ENCODE data around the gene ATCAY. TPM values are rescaled to one million over a fixed set of nuclear protein-coding genes. Genes with fewer than 3 reads are reported as not detected.
A peak's percentile ranks its signal among the peaks of the same experiment; 100 is the strongest.

ATCAY gene
- total and polyA plus RNA-seq, 2 of the 4 experiments (the other 2 are of a cell fraction), result 0.31 to 0.36 TPM

DNA sequence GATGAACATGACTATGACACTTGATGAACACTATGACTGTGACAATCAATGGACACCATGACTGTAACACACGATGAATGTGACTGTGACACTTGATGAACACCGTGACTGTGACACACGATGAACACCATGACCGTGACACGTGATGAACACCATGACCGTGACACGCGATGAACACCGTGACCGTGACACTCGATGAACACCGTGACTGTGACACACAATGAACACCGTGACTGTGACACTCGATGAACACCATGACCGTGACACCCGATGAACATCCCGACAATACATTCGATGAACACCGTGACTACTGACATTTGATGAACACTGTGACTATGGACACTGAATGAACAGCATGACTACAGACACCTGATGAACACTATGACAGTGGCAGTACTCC, 42.6 kb upstream of the ATCAY start:
- Histone ChIP-seq H2BK15ac (ENCODE audit: low read depth, low read length) (no peak overlapping the region), H3K14ac (replicated peaks; ENCODE audit: low read depth, low read length) (no peak overlapping the region), H3K36me3 (ENCODE audit: control insufficient read depth, insufficient read depth, low read length) (no peaks in the 10 kb centered on the region), H2AK9ac (replicated peaks; ENCODE audit: low read depth, low read length, poor library complexity) (peak overlapping the region; percentile 65), H3K4me1 (ENCODE audit: control insufficient read depth, insufficient read depth, low read length) (no peaks in the 10 kb centered on the region), H2BK20ac (ENCODE audit: low read depth, low read length) (no peak overlapping the region), H3K4me3 (ENCODE audit: insufficient read depth, low read depth, low read length) (no peak overlapping the region), H2BK120ac (ENCODE audit: low read depth, low read length) (no peak overlapping the region), H3K9ac (ENCODE audit: low read depth, low read length) (no peak overlapping the region), H4K5ac (ENCODE audit: low read depth, low read length) (no peak overlapping the region), H2BK5ac (ENCODE audit: low read depth, low read length, poor library complexity, severe bottlenecking) (no peak overlapping the region), H3K9me1 (ENCODE audit: insufficient read depth, low read length) (no peaks in the 10 kb centered on the region), H2AFZ (replicated peaks; ENCODE audit: low read length, poor library complexity) (no peak overlapping the region), H3K23ac (ENCODE audit: low read depth, low read length) (no peak overlapping the region), H3K27me3 (ENCODE audit: control insufficient read depth, insufficient read depth, low read length) (peaks cover 23% of the 10 kb centered on the region), H4K91ac (ENCODE audit: insufficient read depth, low read depth, low read length) (no peak overlapping the region), H3K4me2 (ENCODE audit: low read depth, low read length) (no peak overlapping the region), H3K18ac (ENCODE audit: low read depth, low read length) (no peak overlapping the region), H3K56ac (ENCODE audit: extremely low read depth, insufficient read depth, low read length) (no peak overlapping the region), H2AK5ac (ENCODE audit: low read depth, low read length) (no peak overlapping the region), H4K8ac (ENCODE audit: low read depth in 2 of 2, low read length in 2 of 2) (no peak overlapping the region), H3K79me1 (ENCODE audit: low read depth in 1 of 2, low read length in 2 of 2) (no peaks in the 10 kb centered on the region), H3K27ac (ENCODE audit: insufficient read depth, low read length) (no peak overlapping the region), H4K20me1 (ENCODE audit: insufficient read depth, low read length) (no peaks in the 10 kb centered on the region; the same call in 1 of the 2 replicates), H3K9me3 (ENCODE audit: control insufficient read depth, insufficient read depth, low read length) (peaks cover 10% of the 10 kb centered on the region), H3K4ac (ENCODE audit: low read depth, low read length) (no peak overlapping the region)
- BruUV-seq (replicated peaks), result no TSS peak
- in situ Hi-C loops (cut with MboI; ENCODE audit: low sequenced_read_pairs), result no loop called here
- ATAC-seq (ENCODE audit: low read depth) (no peak), DNase-seq (no peak)
- dilution Hi-C loops (cut with HindIII; ENCODE audit: low sequenced_read_pairs, unreplicated experiment), result no loop called here
- ChIA-PET CTCF (no interaction called here), POLR2A (ENCODE audit: unreplicated experiment) (no interaction called here)
- 92% methylated on average over 18 of the region's 19 CpGs; no CpG with 5 or more reads in 1 of the 2 experiments for WGBS, 2 experiments (ENCODE audit: extremely low coverage in 2 of 2, insufficient read length in 1 of 2)
- intact Hi-C loops (cut with micrococcal nuclease), result no loop called here
- TF ChIP-seq MAFK (IDR thresholded peaks at IDR 0.05; ENCODE audit: low read depth, low read length) (no peak), MAZ (IDR thresholded peaks at IDR 0.05; ENCODE audit: borderline replicate concordance, low read depth, low read length) (no peak), RFX5 (IDR thresholded peaks at IDR 0.05; ENCODE audit: low read depth, low read length) (no peak), SMC3 (IDR thresholded peaks at IDR 0.05; ENCODE audit: low read depth, low read length) (no peak), RAD21 (IDR thresholded peaks at IDR 0.05; ENCODE audit: low read length) (no peak), FOS (IDR thresholded peaks at IDR 0.05; ENCODE audit: low read depth, low read length) (no peak), MXI1 (IDR thresholded peaks at IDR 0.05; ENCODE audit: borderline replicate concordance, low read depth, low read length) (no peak), RCOR1 (IDR thresholded peaks at IDR 0.05; ENCODE audit: insufficient replicate concordance, low read length) (no peak), CEBPB (IDR thresholded peaks at IDR 0.05; ENCODE audit: low read depth, low read length) (no peak), NFE2L2 (IDR thresholded peaks at IDR 0.05; ENCODE audit: low read depth, low read length) (no peak), POLR2A (IDR thresholded peaks at IDR 0.05; ENCODE audit: low read depth, low read length) (no peak), CHD1 (IDR thresholded peaks at IDR 0.05; ENCODE audit: low read depth, low read length) (no peak), BHLHE40 (IDR thresholded peaks at IDR 0.05; ENCODE audit: low read depth, low read length) (no peak)
- TF ChIP-seq, protein P1, sequence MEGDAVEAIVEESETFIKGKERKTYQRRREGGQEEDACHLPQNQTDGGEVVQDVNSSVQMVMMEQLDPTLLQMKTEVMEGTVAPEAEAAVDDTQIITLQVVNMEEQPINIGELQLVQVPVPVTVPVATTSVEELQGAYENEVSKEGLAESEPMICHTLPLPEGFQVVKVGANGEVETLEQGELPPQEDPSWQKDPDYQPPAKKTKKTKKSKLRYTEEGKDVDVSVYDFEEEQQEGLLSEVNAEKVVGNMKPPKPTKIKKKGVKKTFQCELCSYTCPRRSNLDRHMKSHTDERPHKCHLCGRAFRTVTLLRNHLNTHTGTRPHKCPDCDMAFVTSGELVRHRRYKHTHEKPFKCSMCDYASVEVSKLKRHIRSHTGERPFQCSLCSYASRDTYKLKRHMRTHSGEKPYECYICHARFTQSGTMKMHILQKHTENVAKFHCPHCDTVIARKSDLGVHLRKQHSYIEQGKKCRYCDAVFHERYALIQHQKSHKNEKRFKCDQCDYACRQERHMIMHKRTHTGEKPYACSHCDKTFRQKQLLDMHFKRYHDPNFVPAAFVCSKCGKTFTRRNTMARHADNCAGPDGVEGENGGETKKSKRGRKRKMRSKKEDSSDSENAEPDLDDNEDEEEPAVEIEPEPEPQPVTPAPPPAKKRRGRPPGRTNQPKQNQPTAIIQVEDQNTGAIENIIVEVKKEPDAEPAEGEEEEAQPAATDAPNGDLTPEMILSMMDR (conservative IDR thresholded peaks at IDR 0.05; ENCODE audit: low read depth, low read length), result no peak
- TF ChIP-seq, protein P2, sequence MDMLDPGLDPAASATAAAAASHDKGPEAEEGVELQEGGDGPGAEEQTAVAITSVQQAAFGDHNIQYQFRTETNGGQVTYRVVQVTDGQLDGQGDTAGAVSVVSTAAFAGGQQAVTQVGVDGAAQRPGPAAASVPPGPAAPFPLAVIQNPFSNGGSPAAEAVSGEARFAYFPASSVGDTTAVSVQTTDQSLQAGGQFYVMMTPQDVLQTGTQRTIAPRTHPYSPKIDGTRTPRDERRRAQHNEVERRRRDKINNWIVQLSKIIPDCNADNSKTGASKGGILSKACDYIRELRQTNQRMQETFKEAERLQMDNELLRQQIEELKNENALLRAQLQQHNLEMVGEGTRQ (IDR thresholded peaks at IDR 0.05; ENCODE audit: low read depth, low read length), result no peak
- TF ChIP-seq, protein P3, sequence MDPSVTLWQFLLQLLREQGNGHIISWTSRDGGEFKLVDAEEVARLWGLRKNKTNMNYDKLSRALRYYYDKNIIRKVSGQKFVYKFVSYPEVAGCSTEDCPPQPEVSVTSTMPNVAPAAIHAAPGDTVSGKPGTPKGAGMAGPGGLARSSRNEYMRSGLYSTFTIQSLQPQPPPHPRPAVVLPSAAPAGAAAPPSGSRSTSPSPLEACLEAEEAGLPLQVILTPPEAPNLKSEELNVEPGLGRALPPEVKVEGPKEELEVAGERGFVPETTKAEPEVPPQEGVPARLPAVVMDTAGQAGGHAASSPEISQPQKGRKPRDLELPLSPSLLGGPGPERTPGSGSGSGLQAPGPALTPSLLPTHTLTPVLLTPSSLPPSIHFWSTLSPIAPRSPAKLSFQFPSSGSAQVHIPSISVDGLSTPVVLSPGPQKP (IDR thresholded peaks at IDR 0.05; ENCODE audit: borderline replicate concordance, low read depth, low read length), result no peak
